ENCODE results near the gene TMED8. TPM values are rescaled to one million over a fixed set of nuclear protein-coding genes. Genes with fewer than 3 reads are reported as not detected.
"Not testable (repeated sequence)": the region's sequence is repeated elsewhere in the genome, so short reads cannot be mapped to it uniquely, and the experiment has no call there.

The TMED8 gene
- total RNA-seq, 1 donor from 2014 or later = 10.9 TPM

DNA sequence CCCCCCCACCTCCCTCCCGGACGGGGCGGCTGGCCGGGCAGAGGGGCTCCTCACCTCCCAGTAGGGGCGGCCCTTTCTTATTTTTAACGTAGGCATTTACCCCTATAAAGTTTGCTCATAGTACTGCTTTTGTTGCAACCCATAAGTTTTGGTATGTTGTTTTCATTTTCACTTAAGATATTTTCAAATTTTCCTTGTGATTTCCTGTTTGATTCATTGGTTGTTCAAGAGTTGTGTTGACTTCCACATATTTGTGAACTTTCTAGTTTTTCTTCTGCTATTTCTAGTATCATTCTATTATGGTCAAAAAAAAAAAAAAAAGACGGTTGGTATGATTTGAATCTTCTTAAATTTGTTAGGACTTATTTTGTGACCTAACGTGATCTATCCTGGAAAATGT, 39.9 kb upstream of the TMED8 start:
- Mint-ChIP-seq H3K36me3 (ENCODE audit: unreplicated experiment) (peaks cover 15% of the 10 kb centered on the region), H3K27me3 (ENCODE audit: unreplicated experiment) (no peaks in the 10 kb centered on the region), H3K4me3 (ENCODE audit: unreplicated experiment) (no peak overlapping the region), H3K27ac (ENCODE audit: unreplicated experiment) (no peak overlapping the region), H3K9me3 (ENCODE audit: unreplicated experiment) (peaks cover 13% of the 10 kb centered on the region), H3K4me1 (ENCODE audit: unreplicated experiment) (peaks cover 5% of the 10 kb centered on the region)
- TF ChIP-seq, protein P1, sequence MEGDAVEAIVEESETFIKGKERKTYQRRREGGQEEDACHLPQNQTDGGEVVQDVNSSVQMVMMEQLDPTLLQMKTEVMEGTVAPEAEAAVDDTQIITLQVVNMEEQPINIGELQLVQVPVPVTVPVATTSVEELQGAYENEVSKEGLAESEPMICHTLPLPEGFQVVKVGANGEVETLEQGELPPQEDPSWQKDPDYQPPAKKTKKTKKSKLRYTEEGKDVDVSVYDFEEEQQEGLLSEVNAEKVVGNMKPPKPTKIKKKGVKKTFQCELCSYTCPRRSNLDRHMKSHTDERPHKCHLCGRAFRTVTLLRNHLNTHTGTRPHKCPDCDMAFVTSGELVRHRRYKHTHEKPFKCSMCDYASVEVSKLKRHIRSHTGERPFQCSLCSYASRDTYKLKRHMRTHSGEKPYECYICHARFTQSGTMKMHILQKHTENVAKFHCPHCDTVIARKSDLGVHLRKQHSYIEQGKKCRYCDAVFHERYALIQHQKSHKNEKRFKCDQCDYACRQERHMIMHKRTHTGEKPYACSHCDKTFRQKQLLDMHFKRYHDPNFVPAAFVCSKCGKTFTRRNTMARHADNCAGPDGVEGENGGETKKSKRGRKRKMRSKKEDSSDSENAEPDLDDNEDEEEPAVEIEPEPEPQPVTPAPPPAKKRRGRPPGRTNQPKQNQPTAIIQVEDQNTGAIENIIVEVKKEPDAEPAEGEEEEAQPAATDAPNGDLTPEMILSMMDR (IDR thresholded peaks at IDR 0.05) = no peak
- DNase-seq (ENCODE audit: extremely low spot score, unreplicated experiment) = no peak

DNA sequence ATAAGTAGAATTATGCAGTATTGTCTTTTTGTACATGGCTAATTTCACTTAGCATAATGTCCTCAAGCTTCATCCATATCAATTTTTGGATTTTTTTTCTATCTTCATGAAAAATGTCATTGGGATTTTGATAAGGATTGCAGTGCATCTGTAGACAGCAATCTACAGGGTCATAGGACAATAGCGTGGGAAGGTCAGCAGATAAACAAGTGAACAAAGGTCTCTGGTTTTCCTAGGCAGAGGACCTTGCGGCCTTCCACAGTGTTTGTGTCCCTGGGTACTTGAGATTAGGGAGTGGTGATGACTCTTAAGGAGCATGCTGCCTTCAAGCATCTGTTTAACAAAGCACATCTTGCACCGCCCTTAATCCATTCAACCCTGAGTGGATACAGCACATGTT, 39.2 kb upstream of the TMED8 start:
- not testable (repeated sequence) for H3K27ac Mint-ChIP-seq (ENCODE audit: unreplicated experiment); DNase-seq (ENCODE audit: extremely low spot score, unreplicated experiment); H3K4me1 Mint-ChIP-seq (ENCODE audit: unreplicated experiment)

DNA sequence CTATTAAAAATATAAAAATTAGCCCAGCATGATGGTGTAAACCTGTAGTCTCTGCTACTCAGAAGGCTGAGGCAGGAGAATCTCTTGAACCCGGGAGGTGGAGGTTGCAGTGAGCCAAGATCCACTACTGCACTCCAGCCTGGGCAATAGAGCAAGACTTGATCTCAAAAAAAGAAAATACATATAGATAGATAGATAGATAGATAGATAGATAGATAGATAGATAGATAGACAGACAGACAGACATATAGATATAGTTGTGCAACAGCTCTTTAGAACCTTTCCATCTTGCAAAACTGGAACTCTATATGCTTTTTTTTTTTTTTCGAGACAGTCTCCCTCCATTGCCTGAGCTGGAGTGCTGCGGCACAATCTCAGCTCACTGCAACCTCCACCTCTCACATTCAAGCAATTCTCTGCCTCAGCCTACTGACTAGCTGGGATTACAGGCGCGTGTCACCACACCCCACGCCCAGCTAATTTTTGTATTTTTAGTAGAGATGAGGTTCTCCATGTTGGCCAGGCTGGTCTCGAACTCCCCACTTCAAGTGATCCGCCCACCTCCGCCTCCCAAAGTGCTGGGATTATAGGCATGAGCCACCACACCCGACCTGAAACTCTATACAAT, 38.6 kb upstream of the TMED8 start:
- H3K27ac Mint-ChIP-seq (ENCODE audit: unreplicated experiment); H3K4me1 Mint-ChIP-seq (ENCODE audit: unreplicated experiment); H3K4me3 Mint-ChIP-seq (ENCODE audit: unreplicated experiment); H3K27me3 Mint-ChIP-seq (ENCODE audit: unreplicated experiment); DNase-seq (ENCODE audit: extremely low spot score, unreplicated experiment); H3K36me3 Mint-ChIP-seq (ENCODE audit: unreplicated experiment): not testable (repeated sequence)
- peaks cover 13% of the 10 kb centered on the region for H3K9me3 Mint-ChIP-seq (ENCODE audit: unreplicated experiment)

More for the DNA sequence above, 39.2 kb upstream of the TMED8 start:
- not testable (repeated sequence) for H3K36me3 Mint-ChIP-seq (ENCODE audit: unreplicated experiment); H3K4me3 Mint-ChIP-seq (ENCODE audit: unreplicated experiment); H3K27me3 Mint-ChIP-seq (ENCODE audit: unreplicated experiment)
- peaks cover 13% of the 10 kb centered on the region for H3K9me3 Mint-ChIP-seq (ENCODE audit: unreplicated experiment)

DNA sequence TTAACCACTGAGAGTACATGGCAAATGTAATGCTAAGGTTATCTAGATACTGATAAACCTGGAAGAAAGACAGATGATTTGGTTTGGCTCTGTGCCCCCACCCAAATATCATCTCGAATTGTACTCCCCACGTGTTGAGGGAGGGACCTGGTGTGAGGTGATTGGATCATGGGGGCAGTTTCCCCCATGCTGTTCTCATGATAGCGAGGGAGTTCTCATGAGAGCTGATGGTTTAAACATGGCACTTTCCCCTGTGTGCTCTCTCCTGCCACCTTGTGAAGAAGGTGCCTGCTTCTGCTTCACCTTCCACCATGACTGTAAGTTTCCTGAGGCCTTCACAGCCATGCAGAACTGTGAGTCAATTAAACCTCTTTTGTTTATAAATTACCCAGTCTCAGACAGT, 32.2 kb upstream of the TMED8 start:
- no peak overlapping the region for H3K27ac Mint-ChIP-seq (ENCODE audit: unreplicated experiment)
- no peak overlapping the region for H3K4me3 Mint-ChIP-seq (ENCODE audit: unreplicated experiment)
- no peaks in the 10 kb centered on the region for H3K36me3 Mint-ChIP-seq (ENCODE audit: unreplicated experiment)
- no peaks in the 10 kb centered on the region for H3K4me1 Mint-ChIP-seq (ENCODE audit: unreplicated experiment)
- no peaks in the 10 kb centered on the region for H3K9me3 Mint-ChIP-seq (ENCODE audit: unreplicated experiment)
- TF ChIP-seq, protein P1 (IDR thresholded peaks at IDR 0.05) = peak; percentile 35
- no peaks in the 10 kb centered on the region for H3K27me3 Mint-ChIP-seq (ENCODE audit: unreplicated experiment)
- DNase-seq (ENCODE audit: extremely low spot score, unreplicated experiment) = no peak

DNA sequence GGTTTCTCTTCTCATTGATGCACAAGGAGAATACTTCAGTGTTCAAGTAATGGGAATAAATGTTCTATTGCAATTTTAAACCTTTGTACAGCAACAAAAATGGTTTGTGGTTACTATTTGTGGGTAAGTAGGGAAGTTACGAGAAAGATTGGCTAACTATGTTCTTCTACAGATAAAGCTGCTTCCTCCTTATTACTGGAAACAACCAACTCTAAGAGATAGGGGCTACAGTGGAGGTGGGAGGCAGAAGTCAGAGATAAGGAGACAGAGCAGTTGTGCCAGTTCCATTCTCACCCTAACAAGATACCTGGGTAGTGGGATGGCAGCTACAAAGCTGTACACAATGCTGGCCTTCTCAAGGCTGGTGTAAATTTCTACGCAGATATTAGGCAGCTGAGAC, 30.3 kb upstream of the TMED8 start:
- Mint-ChIP-seq H3K36me3 (ENCODE audit: unreplicated experiment) (no peaks in the 10 kb centered on the region), H3K9me3 (ENCODE audit: unreplicated experiment) (no peaks in the 10 kb centered on the region), H3K27ac (ENCODE audit: unreplicated experiment) (no peak overlapping the region), H3K4me3 (ENCODE audit: unreplicated experiment) (no peak overlapping the region), H3K4me1 (ENCODE audit: unreplicated experiment) (no peaks in the 10 kb centered on the region), H3K27me3 (ENCODE audit: unreplicated experiment) (no peaks in the 10 kb centered on the region)
- TF ChIP-seq, protein P1 (IDR thresholded peaks at IDR 0.05) = no peak
- no peak for DNase-seq (ENCODE audit: extremely low spot score, unreplicated experiment)

DNA sequence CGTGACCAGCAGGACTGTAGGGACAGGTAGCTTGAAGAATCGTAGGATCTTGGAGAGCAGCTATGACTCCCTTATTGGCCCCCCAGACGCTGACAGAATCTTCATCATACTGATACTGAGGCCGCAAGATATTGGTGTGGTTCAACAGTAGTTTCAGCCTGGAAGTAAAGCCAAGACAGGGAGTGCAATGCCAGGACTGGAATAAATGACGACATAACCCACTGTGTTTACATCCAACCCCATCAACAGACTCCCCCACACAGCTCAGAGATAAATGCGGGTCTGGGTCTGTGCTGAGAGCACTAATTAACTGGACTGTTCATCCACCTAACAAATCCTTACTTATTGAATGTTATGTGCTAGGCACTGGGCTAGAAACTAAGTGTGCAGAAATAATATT, 29.8 kb upstream of the TMED8 start:
- TF ChIP-seq, protein P1 (IDR thresholded peaks at IDR 0.05) = no peak
- no peaks in the 10 kb centered on the region for H3K36me3 Mint-ChIP-seq (ENCODE audit: unreplicated experiment)
- DNase-seq (ENCODE audit: extremely low spot score, unreplicated experiment) = no peak
- H3K27me3 Mint-ChIP-seq (ENCODE audit: unreplicated experiment) = no peaks in the 10 kb centered on the region
- no peaks in the 10 kb centered on the region for H3K9me3 Mint-ChIP-seq (ENCODE audit: unreplicated experiment)
- no peak overlapping the region for H3K4me3 Mint-ChIP-seq (ENCODE audit: unreplicated experiment)
- no peak overlapping the region for H3K27ac Mint-ChIP-seq (ENCODE audit: unreplicated experiment)
- no peaks in the 10 kb centered on the region for H3K4me1 Mint-ChIP-seq (ENCODE audit: unreplicated experiment)

All from osteocyte (in vitro differentiated cells).